ENCODE results near the gene GUK1.

- TF ChIP-seq CTCF (IDR thresholded peaks at IDR 0.05) = no peak
- no peak for TF ChIP-seq POLR2A (IDR thresholded peaks at IDR 0.05)
- TF ChIP-seq POLR2AphosphoS5 (IDR thresholded peaks at IDR 0.05) = no peak
- no peak for TF ChIP-seq EP300 (IDR thresholded peaks at IDR 0.05; ENCODE audit: low read depth)
These were observed 35.4 kb downstream of the GUK1 start for GRCh38 chr1:228175316-228176023.
